OCI-LY7 (cell line): ENCODE results near the gene DPM1. TPM values are rescaled to one million over a fixed set of nuclear protein-coding genes. Genes with fewer than 3 reads are reported as not detected.

Experiments used
- BruUV-seq: library from RNA; stranded (reverse); fragments of 400-500 nt; replicated peaks from 2 replicates; lab custom pipeline; 2021; lab: Mats Ljungman, UMichigan
- CTCF ChIA-PET: fragments of 300-600 bp; sonication (Branson Sonifier 250); formaldehyde crosslinking; loops from one replicate; lab custom pipeline; 2022; ENCODE audit warnings: antibody characterized with exemption; ENCODE audit not compliant: unreplicated experiment; lab: Charles Lee
- POLR2A ChIA-PET: fragments of 300-600 bp; sonication (Branson Sonifier 250); formaldehyde crosslinking; loops from one replicate; lab custom pipeline; 2022; ENCODE audit warnings: antibody characterized with exemption; lab: Charles Lee
- DNase-seq: peaks from one replicate; pipeline ENCODE4 v3.0.0-alpha.2; 2015; ENCODE audit warnings: low spot score
- H2AFZ ChIP-seq: fragments of 200-600 bp; sonication (generic), shearing (Covaris generic); 2 replicates; pipeline ENCODE4 v1.6.1; 2014; ENCODE audit warnings: mild to moderate bottlenecking, antibody characterized with exemption, low read length, moderate library complexity
- H3K27ac ChIP-seq: fragments of 200-600 bp; sonication (generic); 2 replicates; pipeline ENCODE4 v1.5.1; 2014; ENCODE audit warnings: mixed run types, low read depth, mild to moderate bottlenecking, moderate library complexity, low read length, inconsistent platforms; ENCODE audit not compliant: poor library complexity, severe bottlenecking
- H3K36me3 ChIP-seq: fragments of 200-600 bp; sonication (generic); 2 replicates; pipeline ENCODE4 v1.6.1; 2014; ENCODE audit warnings: mild to moderate bottlenecking, antibody characterized with exemption, low read length, moderate library complexity, mixed read lengths; ENCODE audit not compliant: insufficient read depth
- H3K4me1 ChIP-seq: fragments of 200-600 bp; sonication (generic); 2 replicates; pipeline ENCODE4 v1.5.1; 2014; ENCODE audit warnings: mild to moderate bottlenecking, low read length; ENCODE audit not compliant: insufficient read depth, poor library complexity, severe bottlenecking
- H3K4me2 ChIP-seq: fragments of 200-600 bp; sonication (generic); 2 replicates; pipeline ENCODE4 v1.6.1; 2014; ENCODE audit warnings: mild to moderate bottlenecking, low read length
- H3K4me3 ChIP-seq: fragments of 200-600 bp; sonication (generic); 2 replicates; pipeline ENCODE4 v1.5.1; 2014; ENCODE audit warnings: mild to moderate bottlenecking, low read depth, low read length; ENCODE audit not compliant: poor library complexity, severe bottlenecking
- H3K79me2 ChIP-seq: fragments of 200-600 bp; sonication (generic); 2 replicates; pipeline ENCODE4 v1.6.1; 2016; ENCODE audit warnings: low read depth, mild to moderate bottlenecking, low read length, moderate library complexity, mixed read lengths; ENCODE audit not compliant: insufficient read depth
- H3K9me2 ChIP-seq: fragments of 200-600 bp; sonication (generic); 2 replicates; pipeline ENCODE4 v1.6.1; 2016; ENCODE audit warnings: mild to moderate bottlenecking, low read length, mixed read lengths; ENCODE audit not compliant: insufficient read depth
- H3K9me3 ChIP-seq: fragments of 200-600 bp; sonication (generic); 2 replicates; pipeline ENCODE4 v1.6.1; 2014; ENCODE audit warnings: mild to moderate bottlenecking, mixed run types, low read length, mixed read lengths
- H4K20me1 ChIP-seq: fragments of 200-600 bp; sonication (generic); 2 replicates; pipeline ENCODE4 v1.6.1; 2014; ENCODE audit warnings: mild to moderate bottlenecking, antibody characterized with exemption, low read length, moderate library complexity, mixed read lengths; ENCODE audit not compliant: insufficient read depth
- EZH2phosphoT487 ChIP-seq: fragments of 200-600 bp; sonication (generic); IDR thresholded peaks from 2 replicates; pipeline ENCODE4 v1.6.1; 2018; ENCODE audit warnings: low read depth, borderline replicate concordance, mild to moderate bottlenecking, mixed run types, antibody characterized with exemption, low read length, moderate library complexity, mixed read lengths
- intact Hi-C: fragments of 100-400 bp; cut with micrococcal nuclease; formaldehyde crosslinking; loops from one replicate; pipeline ENCODE4 v1.10.0; 2022; ENCODE audit not compliant: unreplicated experiment
- total RNA-seq, 2 experiments: library from RNA; depleted of rRNA in 1 of 2; stranded (reverse); fragments of >200 nt in 1 of 2; shearing (Covaris generic) in 1 of 2; gene quantifications; 2 replicates each; pipeline ENCODE4 v1.2.3, GENCODE V29; 2014 to 2022
- TF ChIP-seq, protein P1 (sequence below): fragments of 200-600 bp; sonication (generic); conservative IDR thresholded peaks from 2 replicates; pipeline ENCODE4 v1.5.1; 2014; ENCODE audit warnings: mild to moderate bottlenecking, antibody characterized with exemption, low read length, moderate library complexity, mixed read lengths

Gene DPM1
- total RNA-seq, 2 experiments from 2014 or later: 60.2 to 71.2 TPM

DNA sequence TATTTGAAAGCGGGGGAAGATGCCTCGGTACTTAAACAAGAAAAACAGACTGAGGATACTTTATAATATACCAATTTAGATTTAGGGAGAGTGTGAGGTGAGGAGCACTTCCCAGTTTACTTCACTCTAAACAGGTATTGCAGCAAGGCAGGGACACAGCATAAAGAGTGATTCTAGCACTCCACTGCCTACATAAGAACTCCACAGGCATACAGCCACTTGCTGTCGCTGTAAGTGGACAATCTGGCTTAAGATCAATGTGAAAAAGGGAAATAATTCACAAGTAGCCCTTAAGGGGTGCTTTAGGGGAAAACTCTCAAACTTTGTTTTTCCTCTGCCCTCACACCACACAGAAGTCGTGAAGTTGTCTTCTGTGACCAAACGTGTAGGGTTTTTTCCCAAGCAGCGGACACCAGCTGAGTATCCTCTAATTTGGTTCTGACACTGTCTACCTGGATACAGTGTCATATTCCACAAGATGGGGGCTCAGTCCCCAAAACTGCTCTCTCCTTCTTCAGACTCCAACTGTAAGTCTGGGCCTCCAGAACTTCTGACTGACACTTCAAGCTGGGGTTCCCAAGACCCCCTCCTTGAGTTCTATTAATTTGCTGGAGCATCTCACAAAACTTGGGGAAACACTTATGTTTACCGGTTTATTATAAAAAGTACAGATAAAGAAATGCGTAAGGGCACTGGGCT is 36.4 kb downstream of the DPM1 start:
- DNase-seq: no peak
- intact Hi-C loops: no loop called here
- BruUV-seq: no TSS peak
- Histone ChIP-seq H3K4me2 (peak overlapping the region; percentile 22), H4K20me1 (peaks cover 82% of the 10 kb centered on the region), H3K4me1 (peaks cover 94% of the 10 kb centered on the region), H3K36me3 (peaks cover 96% of the 10 kb centered on the region), H3K79me2 (peaks cover 99% of the 10 kb centered on the region), H3K4me3 (no peak overlapping the region), H3K9me2 (no peaks in the 10 kb centered on the region), H3K27ac (peak overlapping the region; percentile 8), H3K9me3 (no peaks in the 10 kb centered on the region), H2AFZ (no peak overlapping the region)
- no peak for TF ChIP-seq EZH2phosphoT487
- TF ChIP-seq, protein P1, sequence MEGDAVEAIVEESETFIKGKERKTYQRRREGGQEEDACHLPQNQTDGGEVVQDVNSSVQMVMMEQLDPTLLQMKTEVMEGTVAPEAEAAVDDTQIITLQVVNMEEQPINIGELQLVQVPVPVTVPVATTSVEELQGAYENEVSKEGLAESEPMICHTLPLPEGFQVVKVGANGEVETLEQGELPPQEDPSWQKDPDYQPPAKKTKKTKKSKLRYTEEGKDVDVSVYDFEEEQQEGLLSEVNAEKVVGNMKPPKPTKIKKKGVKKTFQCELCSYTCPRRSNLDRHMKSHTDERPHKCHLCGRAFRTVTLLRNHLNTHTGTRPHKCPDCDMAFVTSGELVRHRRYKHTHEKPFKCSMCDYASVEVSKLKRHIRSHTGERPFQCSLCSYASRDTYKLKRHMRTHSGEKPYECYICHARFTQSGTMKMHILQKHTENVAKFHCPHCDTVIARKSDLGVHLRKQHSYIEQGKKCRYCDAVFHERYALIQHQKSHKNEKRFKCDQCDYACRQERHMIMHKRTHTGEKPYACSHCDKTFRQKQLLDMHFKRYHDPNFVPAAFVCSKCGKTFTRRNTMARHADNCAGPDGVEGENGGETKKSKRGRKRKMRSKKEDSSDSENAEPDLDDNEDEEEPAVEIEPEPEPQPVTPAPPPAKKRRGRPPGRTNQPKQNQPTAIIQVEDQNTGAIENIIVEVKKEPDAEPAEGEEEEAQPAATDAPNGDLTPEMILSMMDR: no peak
- CTCF ChIA-PET: interaction anchor here (1.6 kb wide), 1 partner anchor 10 kb away, joined by 3 read pairs; no protein-coding TSS in a partner anchor
- POLR2A ChIA-PET: interaction anchor here (0.6 kb wide), 1 partner anchor 128 kb away, joined by 7 read pairs; no protein-coding TSS in a partner anchor

DNA sequence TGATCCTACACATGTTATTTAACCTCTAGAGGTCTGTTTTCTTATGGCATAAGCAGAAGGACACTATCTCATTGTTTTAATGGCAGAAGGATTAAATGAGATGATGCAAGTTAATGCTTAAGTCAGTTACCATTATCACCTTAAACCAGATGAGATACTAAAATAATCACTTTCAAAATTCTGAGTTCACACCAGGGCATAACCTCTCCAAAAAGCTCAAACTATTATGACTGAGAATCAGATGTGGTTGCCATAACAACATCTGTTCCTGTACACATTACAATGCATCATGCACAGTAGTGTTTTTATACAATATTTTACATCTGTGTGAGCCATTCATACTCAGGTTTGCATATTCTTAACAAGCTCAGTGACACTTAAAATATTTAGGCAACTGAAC is 37.3 kb downstream of the DPM1 start:
- 0 out of 2 replicates have a peak overlapping the region, but pooled peaks have one; percentile 22 for H3K4me2 ChIP-seq
- H3K36me3 ChIP-seq: peaks cover 96% of the 10 kb centered on the region
- no peak for DNase-seq
- H3K4me3 ChIP-seq: no peak overlapping the region
- no peak overlapping the region for H2AFZ ChIP-seq
- CTCF ChIA-PET: interaction anchor here (1.6 kb wide), 1 partner anchor 9 kb away, joined by 3 read pairs; no protein-coding TSS in a partner anchor
- no peaks in the 10 kb centered on the region for H3K9me3 ChIP-seq
- intact Hi-C loops: no loop called here
- TF ChIP-seq EZH2phosphoT487: no peak
- TF ChIP-seq, protein P1: no peak
- POLR2A ChIA-PET: interaction anchor here (0.6 kb wide), 2 partner anchors 12 to 183 kb away, joined by 3 to 4 read pairs; no protein-coding TSS in a partner anchor
- peak overlapping the region; percentile 8 for H3K27ac ChIP-seq
- H3K9me2 ChIP-seq: no peaks in the 10 kb centered on the region
- no TSS peak for BruUV-seq
- H4K20me1 ChIP-seq: peaks cover 89% of the 10 kb centered on the region
- H3K4me1 ChIP-seq: peaks cover 96% of the 10 kb centered on the region
- H3K79me2 ChIP-seq: peaks cover 99% of the 10 kb centered on the region

DNA sequence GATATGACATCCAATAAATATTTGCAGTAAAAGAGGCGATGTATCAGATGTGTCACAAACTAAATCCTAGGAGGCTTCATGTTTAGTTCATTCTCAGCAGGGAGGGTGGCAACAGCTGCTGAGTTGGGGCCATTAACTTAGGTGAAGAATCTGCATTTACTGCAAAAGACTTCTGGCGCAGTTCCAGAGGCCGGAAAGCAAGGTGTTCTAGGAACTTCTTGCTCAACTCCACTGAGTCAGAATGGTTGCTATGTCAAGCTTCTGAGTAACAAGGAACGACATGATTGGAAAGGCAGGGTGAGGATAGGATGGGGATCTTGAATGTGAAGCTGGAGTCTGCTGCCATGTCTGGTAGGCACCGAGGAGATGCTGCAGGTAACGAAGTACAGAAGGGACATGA is 38.8 kb downstream of the DPM1 start:
- Histone ChIP-seq H3K4me2 (peak overlapping the region; percentile 17; the same call in 1 of the 2 replicates), H3K9me2 (no peaks in the 10 kb centered on the region), H4K20me1 (peaks cover 88% of the 10 kb centered on the region), H3K4me3 (no peak overlapping the region), H3K27ac (no peak overlapping the region), H3K79me2 (peaks cover 99% of the 10 kb centered on the region), H3K9me3 (no peaks in the 10 kb centered on the region), H3K4me1 (peaks cover 96% of the 10 kb centered on the region), H2AFZ (no peak overlapping the region), H3K36me3 (peaks cover 96% of the 10 kb centered on the region)
- intact Hi-C loops: no loop called here
- CTCF ChIA-PET: no interaction called here
- POLR2A ChIA-PET: interaction anchor here (0.7 kb wide), 2 partner anchors 170 to 264 kb away, joined by 3 to 7 read pairs; no protein-coding TSS in a partner anchor
- no peak for TF ChIP-seq EZH2phosphoT487
- TF ChIP-seq, protein P1: no peak
- no peak for DNase-seq
- BruUV-seq: no TSS peak
